ENCODE data around the gene ARHGEF7. TPM values are rescaled to one million over a fixed set of nuclear protein-coding genes. Genes with fewer than 3 reads are reported as not detected.
A peak's percentile ranks its signal among the peaks of the same experiment; 100 is the strongest.

The ARHGEF7 gene
- total RNA-seq, 2 donors from 2014 or later: 49.5 to 53.5 TPM

- H3K27me3 ChIP-seq (ENCODE audit: control insufficient read depth, insufficient read depth, low read length, poor library complexity, severe bottlenecking): no peaks in the 10 kb centered on the region
- H3K9me3 Mint-ChIP-seq: no peaks in the 10 kb centered on the region
- H3K9ac ChIP-seq (ENCODE audit: extremely low read depth, low read length, poor library complexity, severe bottlenecking): no peak overlapping the region
- no peak overlapping the region for H3K27ac ChIP-seq (ENCODE audit: low read depth, low read length)
- TF ChIP-seq CTCF (conservative IDR thresholded peaks at IDR 0.05): no peak
- H3K4me1 ChIP-seq (ENCODE audit: control insufficient read depth, insufficient read depth, low read length): peaks cover 4% of the 10 kb centered on the region
- peaks cover 44% of the 10 kb centered on the region for H3K36me3 Mint-ChIP-seq (ENCODE audit: low read depth)
- H3K9me3 ChIP-seq (ENCODE audit: control insufficient read depth, low read length): no peaks in the 10 kb centered on the region
- WGBS, 2 experiments (ENCODE audit: insufficient coverage in 1 of 2, insufficient read length in 1 of 2): 95 to 98% methylated on average over 7 to 10 of the region's 10 CpGs
- H3K4me3 ChIP-seq (ENCODE audit: low read length): no peak overlapping the region
- H3K4me3 Mint-ChIP-seq: no peak overlapping the region
- peaks cover 21% of the 10 kb centered on the region for H3K4me1 Mint-ChIP-seq
- no peaks in the 10 kb centered on the region for H3K27me3 Mint-ChIP-seq (ENCODE audit: insufficient read depth)
- peak; percentile 59 for DNase-seq
- peaks cover 43% of the 10 kb centered on the region for H3K36me3 ChIP-seq (ENCODE audit: control insufficient read depth, insufficient read depth, low read length)
- no peak overlapping the region for H3K27ac Mint-ChIP-seq
Measured at GRCh38 chr13:111269508-111269907, 154.4 kb downstream of the ARHGEF7 start.

GRCh38 chr13:111270126-111270525 lies 155.0 kb downstream of the ARHGEF7 start:
- Mint-ChIP-seq H3K4me1 (peaks cover 15% of the 10 kb centered on the region), H3K4me3 (no peak overlapping the region), H3K27ac (no peak overlapping the region), H3K9me3 (no peaks in the 10 kb centered on the region), H3K36me3 (ENCODE audit: low read depth) (peaks cover 46% of the 10 kb centered on the region), H3K27me3 (ENCODE audit: insufficient read depth) (no peaks in the 10 kb centered on the region)
- WGBS, 2 experiments (ENCODE audit: insufficient coverage in 1 of 2, insufficient read length in 1 of 2): 83 to 92% methylated on average over 1 to 4 of the region's 5 CpGs
- Histone ChIP-seq H3K4me3 (ENCODE audit: low read length) (no peak overlapping the region), H3K27me3 (ENCODE audit: control insufficient read depth, insufficient read depth, low read length, poor library complexity, severe bottlenecking) (no peaks in the 10 kb centered on the region), H3K9ac (ENCODE audit: extremely low read depth, low read length, poor library complexity, severe bottlenecking) (no peak overlapping the region), H3K27ac (ENCODE audit: low read depth, low read length) (no peak overlapping the region), H3K36me3 (ENCODE audit: control insufficient read depth, insufficient read depth, low read length) (peaks cover 49% of the 10 kb centered on the region), H3K9me3 (ENCODE audit: control insufficient read depth, low read length) (no peaks in the 10 kb centered on the region), H3K4me1 (ENCODE audit: control insufficient read depth, insufficient read depth, low read length) (peaks cover 4% of the 10 kb centered on the region)
- DNase-seq: no peak
- no peak for TF ChIP-seq CTCF (conservative IDR thresholded peaks at IDR 0.05)

GRCh38 chr13:111270765-111271698 lies 155.9 kb downstream of the ARHGEF7 start:
- Mint-ChIP-seq H3K27ac (no peak overlapping the region), H3K27me3 (ENCODE audit: insufficient read depth) (no peaks in the 10 kb centered on the region), H3K36me3 (ENCODE audit: low read depth) (peaks cover 55% of the 10 kb centered on the region), H3K9me3 (no peaks in the 10 kb centered on the region), H3K4me1 (peaks cover 6% of the 10 kb centered on the region), H3K4me3 (no peak overlapping the region)
- H3K9ac ChIP-seq (ENCODE audit: extremely low read depth, low read length, poor library complexity, severe bottlenecking): no peak overlapping the region
- 94 to 97% methylated on average over 16 to 20 of the region's 20 CpGs for WGBS, 2 experiments (ENCODE audit: insufficient coverage in 1 of 2, insufficient read length in 1 of 2)
- no peak overlapping the region for H3K4me3 ChIP-seq (ENCODE audit: low read length)
- no peaks in the 10 kb centered on the region for H3K9me3 ChIP-seq (ENCODE audit: control insufficient read depth, low read length)
- peaks cover 4% of the 10 kb centered on the region for H3K4me1 ChIP-seq (ENCODE audit: control insufficient read depth, insufficient read depth, low read length)
- H3K27me3 ChIP-seq (ENCODE audit: control insufficient read depth, insufficient read depth, low read length, poor library complexity, severe bottlenecking): no peaks in the 10 kb centered on the region
- peaks cover 56% of the 10 kb centered on the region for H3K36me3 ChIP-seq (ENCODE audit: control insufficient read depth, insufficient read depth, low read length)
- no peak for DNase-seq
- H3K27ac ChIP-seq (ENCODE audit: low read depth, low read length): no peak overlapping the region
- no peak for TF ChIP-seq CTCF (conservative IDR thresholded peaks at IDR 0.05)
